Measurements from ENCODE around the gene HMX2. TPM values are rescaled to one million over a fixed set of nuclear protein-coding genes. Genes with fewer than 3 reads are reported as not detected.

The HMX2 gene
- total and polyA plus RNA-seq, 2 of the 13 experiments (the other 11 are each of a cell fraction or from before 2014, with no cell fraction given) = not detected

DNA sequence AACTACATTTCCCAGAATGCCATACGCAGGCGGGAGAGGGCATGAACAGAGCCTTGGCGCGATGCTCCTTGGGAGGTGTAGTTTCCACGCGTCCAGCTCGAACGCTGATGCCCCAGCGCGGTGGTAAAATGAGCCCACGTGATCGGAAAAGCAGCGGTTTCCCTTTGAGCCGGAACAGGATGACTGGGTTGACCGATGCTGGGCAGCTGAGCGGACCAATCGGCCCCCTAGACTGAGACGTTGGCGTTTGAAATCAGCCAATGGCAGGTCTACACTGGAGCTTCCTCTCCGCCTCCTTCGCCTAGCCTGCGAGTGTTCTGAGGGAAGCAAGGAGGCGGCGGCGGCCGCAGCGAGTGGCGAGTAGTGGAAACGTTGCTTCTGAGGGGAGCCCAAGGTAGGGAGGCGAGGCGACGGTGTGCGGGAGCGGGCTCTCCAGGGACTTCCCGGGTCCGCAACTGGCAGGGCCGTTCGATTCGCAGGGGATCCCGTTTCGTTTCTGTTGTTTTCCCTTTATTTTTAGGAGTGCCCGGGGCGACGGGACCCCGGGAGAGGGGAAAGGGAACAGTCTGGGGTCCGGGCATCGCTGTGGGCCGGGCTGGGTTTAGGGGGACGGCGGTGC, 6.3 kb downstream of the HMX2 start, which contains the start of gene BUB3 (continued):
- TF ChIP-seq, protein P1, sequence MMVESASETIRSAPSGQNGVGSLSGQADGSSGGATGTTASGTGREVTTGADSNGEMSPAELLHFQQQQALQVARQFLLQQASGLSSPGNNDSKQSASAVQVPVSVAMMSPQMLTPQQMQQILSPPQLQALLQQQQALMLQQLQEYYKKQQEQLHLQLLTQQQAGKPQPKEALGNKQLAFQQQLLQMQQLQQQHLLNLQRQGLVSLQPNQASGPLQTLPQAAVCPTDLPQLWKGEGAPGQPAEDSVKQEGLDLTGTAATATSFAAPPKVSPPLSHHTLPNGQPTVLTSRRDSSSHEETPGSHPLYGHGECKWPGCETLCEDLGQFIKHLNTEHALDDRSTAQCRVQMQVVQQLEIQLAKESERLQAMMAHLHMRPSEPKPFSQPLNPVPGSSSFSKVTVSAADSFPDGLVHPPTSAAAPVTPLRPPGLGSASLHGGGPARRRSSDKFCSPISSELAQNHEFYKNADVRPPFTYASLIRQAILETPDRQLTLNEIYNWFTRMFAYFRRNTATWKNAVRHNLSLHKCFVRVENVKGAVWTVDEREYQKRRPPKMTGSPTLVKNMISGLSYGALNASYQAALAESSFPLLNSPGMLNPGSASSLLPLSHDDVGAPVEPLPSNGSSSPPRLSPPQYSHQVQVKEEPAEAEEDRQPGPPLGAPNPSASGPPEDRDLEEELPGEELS (CRISPR knock-in tag; IDR thresholded peaks at IDR 0.05) = peak; percentile 15; the same call in 1 of the 2 replicates
- TF ChIP-seq PHF8 (CRISPR knock-in tag; IDR thresholded peaks at IDR 0.05) (peak; percentile 89), SALL1 (CRISPR knock-in tag; IDR thresholded peaks at IDR 0.05) (peak; percentile 63), ELF3 (CRISPR knock-in tag; IDR thresholded peaks at IDR 0.05) (peak; percentile 54), ZNF569 (CRISPR knock-in tag; IDR thresholded peaks at IDR 0.05; ENCODE audit: borderline replicate concordance) (no peak), ZSCAN31 (CRISPR knock-in tag; IDR thresholded peaks at IDR 0.05; ENCODE audit: low read depth) (peak; percentile 73; the same call in 1 of the 2 replicates), ZNF678 (CRISPR knock-in tag; IDR thresholded peaks at IDR 0.05) (no peak), EEA1 (CRISPR knock-in tag; IDR thresholded peaks at IDR 0.05; ENCODE audit: borderline replicate concordance) (0 out of 2 replicates have a peak, but pooled peaks have one; percentile 5), ZNF501 (CRISPR knock-in tag; IDR thresholded peaks at IDR 0.05) (peak; percentile 94), ZFY (CRISPR knock-in tag; IDR thresholded peaks at IDR 0.05) (peak; percentile 58), TBX2 (CRISPR knock-in tag; IDR thresholded peaks at IDR 0.05; ENCODE audit: borderline replicate concordance) (peak; percentile 71; the same call in 1 of the 2 replicates), KLF6 (CRISPR knock-in tag; IDR thresholded peaks at IDR 0.05) (peak; percentile 66; the same call in 1 of the 2 replicates), KDM3A (CRISPR knock-in tag; IDR thresholded peaks at IDR 0.05; ENCODE audit: low read depth) (no peak), KAT7 (CRISPR knock-in tag; IDR thresholded peaks at IDR 0.05; ENCODE audit: borderline replicate concordance) (no peak; the same call in 1 of the 2 replicates), BCL6 (CRISPR knock-in tag; IDR thresholded peaks at IDR 0.05) (peak; percentile 64), ZSCAN21 (CRISPR knock-in tag; IDR thresholded peaks at IDR 0.05; ENCODE audit: borderline replicate concordance) (0 out of 2 replicates have a peak, but pooled peaks have one; percentile 19)
- TF ChIP-seq, protein P2, sequence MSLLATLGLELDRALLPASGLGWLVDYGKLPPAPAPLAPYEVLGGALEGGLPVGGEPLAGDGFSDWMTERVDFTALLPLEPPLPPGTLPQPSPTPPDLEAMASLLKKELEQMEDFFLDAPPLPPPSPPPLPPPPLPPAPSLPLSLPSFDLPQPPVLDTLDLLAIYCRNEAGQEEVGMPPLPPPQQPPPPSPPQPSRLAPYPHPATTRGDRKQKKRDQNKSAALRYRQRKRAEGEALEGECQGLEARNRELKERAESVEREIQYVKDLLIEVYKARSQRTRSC (CRISPR knock-in tag; IDR thresholded peaks at IDR 0.05; ENCODE audit: low read depth) = no peak
- TF ChIP-seq, protein P3, sequence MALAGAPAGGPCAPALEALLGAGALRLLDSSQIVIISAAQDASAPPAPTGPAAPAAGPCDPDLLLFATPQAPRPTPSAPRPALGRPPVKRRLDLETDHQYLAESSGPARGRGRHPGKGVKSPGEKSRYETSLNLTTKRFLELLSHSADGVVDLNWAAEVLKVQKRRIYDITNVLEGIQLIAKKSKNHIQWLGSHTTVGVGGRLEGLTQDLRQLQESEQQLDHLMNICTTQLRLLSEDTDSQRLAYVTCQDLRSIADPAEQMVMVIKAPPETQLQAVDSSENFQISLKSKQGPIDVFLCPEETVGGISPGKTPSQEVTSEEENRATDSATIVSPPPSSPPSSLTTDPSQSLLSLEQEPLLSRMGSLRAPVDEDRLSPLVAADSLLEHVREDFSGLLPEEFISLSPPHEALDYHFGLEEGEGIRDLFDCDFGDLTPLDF (CRISPR knock-in tag; IDR thresholded peaks at IDR 0.05) = peak; percentile 97
- TF ChIP-seq, protein P4, sequence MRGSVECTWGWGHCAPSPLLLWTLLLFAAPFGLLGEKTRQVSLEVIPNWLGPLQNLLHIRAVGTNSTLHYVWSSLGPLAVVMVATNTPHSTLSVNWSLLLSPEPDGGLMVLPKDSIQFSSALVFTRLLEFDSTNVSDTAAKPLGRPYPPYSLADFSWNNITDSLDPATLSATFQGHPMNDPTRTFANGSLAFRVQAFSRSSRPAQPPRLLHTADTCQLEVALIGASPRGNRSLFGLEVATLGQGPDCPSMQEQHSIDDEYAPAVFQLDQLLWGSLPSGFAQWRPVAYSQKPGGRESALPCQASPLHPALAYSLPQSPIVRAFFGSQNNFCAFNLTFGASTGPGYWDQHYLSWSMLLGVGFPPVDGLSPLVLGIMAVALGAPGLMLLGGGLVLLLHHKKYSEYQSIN (CRISPR knock-in tag; IDR thresholded peaks at IDR 0.05; ENCODE audit: borderline replicate concordance) = no peak
- TF ChIP-seq, protein P5, sequence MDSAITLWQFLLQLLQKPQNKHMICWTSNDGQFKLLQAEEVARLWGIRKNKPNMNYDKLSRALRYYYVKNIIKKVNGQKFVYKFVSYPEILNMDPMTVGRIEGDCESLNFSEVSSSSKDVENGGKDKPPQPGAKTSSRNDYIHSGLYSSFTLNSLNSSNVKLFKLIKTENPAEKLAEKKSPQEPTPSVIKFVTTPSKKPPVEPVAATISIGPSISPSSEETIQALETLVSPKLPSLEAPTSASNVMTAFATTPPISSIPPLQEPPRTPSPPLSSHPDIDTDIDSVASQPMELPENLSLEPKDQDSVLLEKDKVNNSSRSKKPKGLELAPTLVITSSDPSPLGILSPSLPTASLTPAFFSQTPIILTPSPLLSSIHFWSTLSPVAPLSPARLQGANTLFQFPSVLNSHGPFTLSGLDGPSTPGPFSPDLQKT (CRISPR knock-in tag; IDR thresholded peaks at IDR 0.05; ENCODE audit: borderline replicate concordance) = no peak
- TF ChIP-seq, protein P6, sequence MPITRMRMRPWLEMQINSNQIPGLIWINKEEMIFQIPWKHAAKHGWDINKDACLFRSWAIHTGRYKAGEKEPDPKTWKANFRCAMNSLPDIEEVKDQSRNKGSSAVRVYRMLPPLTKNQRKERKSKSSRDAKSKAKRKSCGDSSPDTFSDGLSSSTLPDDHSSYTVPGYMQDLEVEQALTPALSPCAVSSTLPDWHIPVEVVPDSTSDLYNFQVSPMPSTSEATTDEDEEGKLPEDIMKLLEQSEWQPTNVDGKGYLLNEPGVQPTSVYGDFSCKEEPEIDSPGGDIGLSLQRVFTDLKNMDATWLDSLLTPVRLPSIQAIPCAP (CRISPR knock-in tag; IDR thresholded peaks at IDR 0.05; ENCODE audit: low read depth) = no peak

Data from HepG2 (cell line).